HG03159 (cell line): ENCODE data around the gene ZNF467.
A peak's percentile ranks its signal among the peaks of the same experiment; 100 is the strongest.

Experiments
- ATAC-seq: cut with Tn5 transposase; IDR thresholded peaks from one replicate; pipeline ENCODE4 v1.9.1; 2021; ENCODE audit warnings: mild to moderate bottlenecking, moderate library complexity; ENCODE audit not compliant: unreplicated experiment

ZNF467 gene

GRCh38 chr7:149716007-149716931, 57.1 kb downstream of the ZNF467 start:
- no peak for ATAC-seq

GRCh38 chr7:149715476-149715875, 57.9 kb downstream of the ZNF467 start:
- ATAC-seq = peak; percentile 1

GRCh38 chr7:149714910-149715471, 58.4 kb downstream of the ZNF467 start:
- peak; percentile 31 for ATAC-seq
